ENCODE measurements around the gene KLK13. TPM values are rescaled to one million over a fixed set of nuclear protein-coding genes. Genes with fewer than 3 reads are reported as not detected.

KLK13 gene
- total RNA-seq, 2 experiments from 2014 or later = not detected

DNA sequence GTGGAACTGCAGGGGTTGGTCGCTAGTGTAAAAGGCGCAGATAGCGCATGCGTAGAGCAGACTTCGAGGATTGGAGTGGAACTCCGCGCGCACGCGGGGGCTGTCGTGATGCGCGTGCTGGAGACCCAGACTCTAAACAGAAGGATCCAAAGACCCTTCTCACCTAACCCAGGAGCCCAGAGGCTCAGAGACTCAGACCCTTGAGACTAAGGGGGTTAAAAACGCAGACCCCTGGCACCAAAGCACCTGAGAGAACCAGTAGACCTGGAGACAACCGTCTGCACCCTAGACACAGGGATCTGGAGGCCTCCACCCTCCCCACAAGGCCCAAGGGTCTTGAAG is 43.9 kb upstream of the KLK13 start:
- no peaks in the 10 kb centered on the region for H3K27me3 Mint-ChIP-seq
- CTCF ChIA-PET = no interaction called here
- intact Hi-C loops (cut with micrococcal nuclease) = no loop called here
- H3K4me1 Mint-ChIP-seq (ENCODE audit: low read depth) = peaks cover 31% of the 10 kb centered on the region
- POLR2A ChIA-PET = no interaction called here
- H3K4me3 Mint-ChIP-seq = peak overlapping the region; percentile 81
- H3K36me3 Mint-ChIP-seq (ENCODE audit: low read depth) = peaks cover 14% of the 10 kb centered on the region
- peak; percentile 15 for ATAC-seq
- H3K9me3 Mint-ChIP-seq = no peaks in the 10 kb centered on the region
- no peak for DNase-seq
- TF ChIP-seq, protein P1, sequence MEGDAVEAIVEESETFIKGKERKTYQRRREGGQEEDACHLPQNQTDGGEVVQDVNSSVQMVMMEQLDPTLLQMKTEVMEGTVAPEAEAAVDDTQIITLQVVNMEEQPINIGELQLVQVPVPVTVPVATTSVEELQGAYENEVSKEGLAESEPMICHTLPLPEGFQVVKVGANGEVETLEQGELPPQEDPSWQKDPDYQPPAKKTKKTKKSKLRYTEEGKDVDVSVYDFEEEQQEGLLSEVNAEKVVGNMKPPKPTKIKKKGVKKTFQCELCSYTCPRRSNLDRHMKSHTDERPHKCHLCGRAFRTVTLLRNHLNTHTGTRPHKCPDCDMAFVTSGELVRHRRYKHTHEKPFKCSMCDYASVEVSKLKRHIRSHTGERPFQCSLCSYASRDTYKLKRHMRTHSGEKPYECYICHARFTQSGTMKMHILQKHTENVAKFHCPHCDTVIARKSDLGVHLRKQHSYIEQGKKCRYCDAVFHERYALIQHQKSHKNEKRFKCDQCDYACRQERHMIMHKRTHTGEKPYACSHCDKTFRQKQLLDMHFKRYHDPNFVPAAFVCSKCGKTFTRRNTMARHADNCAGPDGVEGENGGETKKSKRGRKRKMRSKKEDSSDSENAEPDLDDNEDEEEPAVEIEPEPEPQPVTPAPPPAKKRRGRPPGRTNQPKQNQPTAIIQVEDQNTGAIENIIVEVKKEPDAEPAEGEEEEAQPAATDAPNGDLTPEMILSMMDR (IDR thresholded peaks at IDR 0.05) = no peak
- H3K27ac Mint-ChIP-seq = peak overlapping the region; percentile 91

DNA sequence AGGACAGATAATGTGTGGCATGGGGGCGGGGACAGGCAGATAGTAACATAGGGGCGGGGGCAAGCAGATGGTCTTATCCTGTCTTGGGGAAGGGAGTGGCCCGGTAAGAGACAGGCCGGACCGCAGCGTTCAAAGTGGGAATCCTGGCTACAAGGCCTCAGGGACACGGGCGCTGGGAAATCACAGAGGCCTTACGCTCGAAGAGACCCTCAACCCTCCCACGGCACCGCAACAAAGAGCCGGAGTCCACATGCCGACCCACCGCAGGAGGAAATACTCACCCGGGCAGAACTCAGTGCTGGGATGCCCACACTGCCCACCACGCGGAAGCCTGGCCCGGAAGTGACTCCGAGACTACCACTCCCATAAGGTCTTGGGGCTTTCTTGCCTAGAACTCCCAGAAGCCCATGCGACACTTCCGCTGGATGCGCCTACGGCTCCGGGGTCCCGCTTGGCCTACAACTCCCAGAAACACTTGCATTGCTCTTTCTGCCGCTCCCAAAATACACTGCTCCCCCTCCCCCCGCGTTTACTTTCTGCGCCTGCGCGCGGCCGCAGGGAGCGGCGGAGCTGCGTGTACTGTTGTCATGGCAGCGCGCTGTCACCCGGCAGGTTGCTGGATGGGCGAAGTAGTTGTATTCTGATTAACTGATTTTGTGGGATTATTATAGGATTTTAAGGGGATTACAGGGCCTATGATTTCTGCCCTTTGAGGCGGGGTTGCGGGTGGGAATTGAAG is 43.3 kb upstream of the KLK13 start, which contains the start of gene CTU1:
Gene CTU1 (minus strand): TSS at position 344 of the 739 bp plus-strand sequence. CDS start 3,840 bp downstream, outside the sequence.
- POLR2A ChIA-PET = no interaction called here
- no peaks in the 10 kb centered on the region for H3K9me3 Mint-ChIP-seq

DNA sequence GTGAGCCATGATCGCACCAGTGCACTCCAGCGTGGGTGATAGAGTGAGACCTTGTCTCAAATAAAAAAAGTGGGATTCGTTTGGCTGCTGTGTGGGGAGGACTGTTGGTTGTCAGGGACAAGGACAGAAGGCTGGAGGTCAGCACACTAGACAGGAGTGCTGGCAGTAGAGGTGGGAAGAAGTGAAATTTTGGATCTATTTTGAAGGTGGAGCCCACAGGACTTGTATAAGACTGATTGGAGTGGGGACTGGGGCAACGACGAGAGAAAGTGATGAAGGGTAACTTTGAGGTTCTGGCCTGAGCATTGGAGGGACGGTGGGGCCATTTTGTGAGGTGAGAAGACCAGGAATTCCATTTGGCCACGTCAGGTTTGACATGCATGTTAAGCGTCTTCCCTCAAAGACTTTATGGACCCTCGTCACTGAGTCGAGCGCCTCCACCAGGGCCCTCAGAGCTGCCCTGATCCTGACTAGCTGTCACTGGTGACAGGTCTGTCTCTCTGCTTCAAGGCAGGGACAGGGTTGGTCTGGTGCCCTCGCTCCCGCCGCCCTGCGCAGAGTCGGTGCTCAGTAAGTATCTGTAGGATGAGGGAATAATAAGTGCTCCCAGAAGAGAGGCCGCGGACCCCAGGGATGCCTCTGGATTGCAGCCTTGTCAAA is 42.6 kb upstream of the KLK13 start:
- Mint-ChIP-seq H3K4me1 (ENCODE audit: low read depth) (peaks cover 33% of the 10 kb centered on the region), H3K9me3 (no peaks in the 10 kb centered on the region), H3K27me3 (no peaks in the 10 kb centered on the region), H3K27ac (peak overlapping the region; percentile 94), H3K4me3 (peak overlapping the region; percentile 81), H3K36me3 (ENCODE audit: low read depth) (peaks cover 18% of the 10 kb centered on the region)
- DNase-seq (peak; percentile 55), ATAC-seq (peak; percentile 12)
- CTCF ChIA-PET = interaction anchor here (1.7 kb wide), 1 partner anchor 11 kb away, joined by 5 read pairs; no protein-coding TSS in a partner anchor
- POLR2A ChIA-PET = no interaction called here
- intact Hi-C loops (cut with micrococcal nuclease) = no loop called here
- TF ChIP-seq, protein P1 (IDR thresholded peaks at IDR 0.05) = no peak

More for the DNA sequence above, 43.3 kb upstream of the KLK13 start, which contains the start of gene CTU1:
- CTCF ChIA-PET = no interaction called here
- peaks cover 16% of the 10 kb centered on the region for H3K36me3 Mint-ChIP-seq (ENCODE audit: low read depth)
- peak within 1 kb of the TSS; percentile 94 for H3K27ac Mint-ChIP-seq
- peaks cover 33% of the 10 kb centered on the region for H3K4me1 Mint-ChIP-seq (ENCODE audit: low read depth)
- intact Hi-C loops (cut with micrococcal nuclease) = no loop called here
- no peaks in the 10 kb centered on the region for H3K27me3 Mint-ChIP-seq
- peak; percentile 97 for ATAC-seq
- DNase-seq = peak; percentile 99
- TF ChIP-seq, protein P1 (IDR thresholded peaks at IDR 0.05) = no peak
- H3K4me3 Mint-ChIP-seq = peak within 1 kb of the TSS; percentile 81

DNA sequence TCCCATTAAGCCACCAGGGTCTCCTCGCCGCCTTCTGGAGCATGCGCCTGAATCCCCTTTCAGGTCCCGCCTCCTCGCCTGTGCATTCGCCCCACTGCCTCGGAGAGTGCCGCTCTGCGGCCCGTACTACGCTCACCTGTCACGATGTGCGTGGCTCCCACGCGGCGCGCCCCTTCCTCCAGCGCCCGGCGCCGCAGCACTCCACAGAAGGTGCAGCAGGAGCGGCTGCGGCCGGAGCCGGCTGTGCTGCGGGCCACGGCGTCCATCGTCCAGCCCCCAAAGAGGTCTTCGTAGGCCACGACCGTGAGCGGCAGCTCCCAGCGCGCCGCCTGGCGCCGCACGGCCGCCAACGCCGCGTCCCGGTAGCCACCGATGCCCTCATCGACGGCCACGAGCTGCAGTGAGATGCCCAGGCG is 39.0 kb upstream of the KLK13 start:
- Mint-ChIP-seq H3K9me3 (no peaks in the 10 kb centered on the region), H3K4me1 (ENCODE audit: low read depth) (peaks cover 37% of the 10 kb centered on the region), H3K27ac (no peak overlapping the region), H3K4me3 (no peak overlapping the region), H3K27me3 (no peaks in the 10 kb centered on the region), H3K36me3 (ENCODE audit: low read depth) (peaks cover 30% of the 10 kb centered on the region)
- ATAC-seq = no peak
- ChIA-PET CTCF (no interaction called here), POLR2A (no interaction called here)
- DNase-seq = no peak
- intact Hi-C loops (cut with micrococcal nuclease) = no loop called here
- TF ChIP-seq, protein P1 (IDR thresholded peaks at IDR 0.05) = no peak

DNA sequence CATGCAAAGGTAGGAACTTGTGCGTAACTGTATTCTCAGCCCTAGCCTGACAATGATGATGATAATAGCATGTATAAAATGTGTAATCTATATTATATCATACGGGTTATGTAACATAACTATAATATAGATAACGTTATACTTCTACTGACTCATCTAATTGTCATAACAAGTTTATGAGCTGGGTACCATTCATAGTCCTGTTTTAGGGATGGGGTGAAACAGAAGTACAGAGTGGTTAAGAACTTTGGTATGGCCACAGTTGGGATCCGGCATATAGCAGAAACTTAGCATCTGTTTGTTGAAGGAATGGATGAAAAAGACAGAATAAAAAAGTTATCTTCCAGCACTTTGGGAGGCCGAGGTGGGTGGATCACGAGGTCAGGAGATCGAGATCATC is 38.1 kb upstream of the KLK13 start:
- intact Hi-C loops (cut with micrococcal nuclease) = no loop called here
- TF ChIP-seq, protein P1 (IDR thresholded peaks at IDR 0.05) = no peak
- H3K27ac Mint-ChIP-seq = no peak overlapping the region
- ChIA-PET CTCF (no interaction called here), POLR2A (no interaction called here)
- peaks cover 30% of the 10 kb centered on the region for H3K36me3 Mint-ChIP-seq (ENCODE audit: low read depth)
- H3K4me1 Mint-ChIP-seq (ENCODE audit: low read depth) = peaks cover 33% of the 10 kb centered on the region
- H3K4me3 Mint-ChIP-seq = no peak overlapping the region
- no peaks in the 10 kb centered on the region for H3K27me3 Mint-ChIP-seq
- no peak for ATAC-seq
- no peaks in the 10 kb centered on the region for H3K9me3 Mint-ChIP-seq
- DNase-seq = no peak
